GM18951 (cell line): ENCODE measurements around the gene CEP43.

Experiments used
- POLR2A ChIP-seq: IDR thresholded peaks from 4 replicates; pipeline ENCODE4 v1.6.1; 2011; ENCODE audit warnings: mild to moderate bottlenecking; ENCODE audit not compliant: insufficient read length, insufficient read depth; ENCODE audit errors: extremely low read depth
- in situ Hi-C: fragments of 300-500 bp; cut with MboI; formaldehyde crosslinking; loops from one replicate; pipeline ENCODE4 v1.12.0; 2022; ENCODE audit warnings: low sequenced_read_pairs, mixed read lengths, inconsistent platforms; ENCODE audit not compliant: unreplicated experiment

Gene CEP43

GRCh38 chr6:167045828-167046580, 46.8 kb downstream of the CEP43 start:
- no peak for TF ChIP-seq POLR2A

GRCh38 chr6:167046861-167047495, 47.8 kb downstream of the CEP43 start:
- in situ Hi-C loops, result no loop called here
- TF ChIP-seq POLR2A, result no peak

More at GRCh38 chr6:167045828-167046580, 46.8 kb downstream of the CEP43 start:
- in situ Hi-C loops, result no loop called here

- in situ Hi-C loops, result no loop called here
- no peak for TF ChIP-seq POLR2A
Measured at GRCh38 chr6:167047554-167047953, 48.4 kb downstream of the CEP43 start.
